OCI-LY1 (cell line): ENCODE data around the gene FN1.

Experiments
- H2AFZ ChIP-seq: fragments of 200-600 bp; sonication (generic), shearing (Covaris generic); 2 replicates; pipeline ENCODE4 v1.6.0; 2014; ENCODE audit warnings: antibody characterized with exemption, mild to moderate bottlenecking, low read length
- H3F3A ChIP-seq: fragments of 200-600 bp; sonication (generic), shearing (Covaris generic); 2 replicates; pipeline ENCODE4 v1.6.0; 2014; ENCODE audit warnings: mild to moderate bottlenecking, antibody characterized with exemption, low read length, moderate library complexity; ENCODE audit not compliant: insufficient read depth
- H3K27ac ChIP-seq: fragments of 200-600 bp; sonication (generic); 2 replicates; pipeline ENCODE4 v1.5.1; 2014; ENCODE audit warnings: low read length, mixed run types, mild to moderate bottlenecking, low read depth; ENCODE audit not compliant: poor library complexity, severe bottlenecking
- H3K27me3 ChIP-seq: fragments of 200-600 bp; sonication (generic); 2 replicates; pipeline ENCODE4 v1.6.0; 2014; ENCODE audit warnings: antibody characterized with exemption, mild to moderate bottlenecking, low read length, moderate library complexity; ENCODE audit not compliant: insufficient read depth
- H3K36me3 ChIP-seq: fragments of 200-600 bp; sonication (generic); 2 replicates; pipeline ENCODE4 v1.6.1; 2014; ENCODE audit warnings: mild to moderate bottlenecking, antibody characterized with exemption, low read length, moderate library complexity, mixed read lengths; ENCODE audit not compliant: insufficient read depth
- H3K4me1 ChIP-seq: fragments of 200-600 bp; sonication (generic); 2 replicates; pipeline ENCODE4 v1.5.1; 2014; ENCODE audit warnings: mild to moderate bottlenecking, low read length, moderate library complexity; ENCODE audit not compliant: insufficient read depth, severe bottlenecking
- H3K4me2 ChIP-seq: fragments of 200-600 bp; sonication (generic), shearing (Covaris generic); 2 replicates; pipeline ENCODE4 v1.6.1; 2014; ENCODE audit warnings: low read length
- H3K4me3 ChIP-seq: fragments of 200-600 bp; sonication (generic); 2 replicates; pipeline ENCODE4 v1.5.1; 2014; ENCODE audit warnings: low read length, low read depth, mild to moderate bottlenecking, mixed read lengths; ENCODE audit not compliant: poor library complexity, severe bottlenecking
- H3K79me2 ChIP-seq: fragments of 200-600 bp; shearing (Covaris generic); 2 replicates; pipeline ENCODE4 v1.6.1; 2016; ENCODE audit warnings: mixed run types, low read length, mixed read lengths; ENCODE audit not compliant: insufficient read depth
- H3K9ac ChIP-seq: fragments of 200-600 bp; sonication (generic), shearing (Covaris generic); 2 replicates; pipeline ENCODE4 v1.6.1; 2014; ENCODE audit warnings: mild to moderate bottlenecking, low read length, mixed read lengths
- H3K9me2 ChIP-seq: fragments of 200-600 bp; sonication (generic), shearing (Covaris generic); 2 replicates; pipeline ENCODE4 v1.6.1; 2014; ENCODE audit warnings: low read depth, mild to moderate bottlenecking, low read length, mixed read lengths
- H3K9me3 ChIP-seq: fragments of 200-600 bp; shearing (Covaris generic); 2 replicates; pipeline ENCODE4 v1.6.1; 2014; ENCODE audit warnings: low read length, mixed read lengths
- H4K20me1 ChIP-seq: fragments of 200-600 bp; sonication (generic), shearing (Covaris generic); 2 replicates; pipeline ENCODE4 v1.6.0; 2016; ENCODE audit warnings: mild to moderate bottlenecking, low read length; ENCODE audit not compliant: insufficient read depth
- CTCF ChIP-seq: fragments of 200-600 bp; sonication (generic), shearing (Covaris generic); IDR thresholded peaks from 2 replicates; pipeline ENCODE4 v1.5.1; 2017; ENCODE audit warnings: mild to moderate bottlenecking, antibody characterized with exemption, low read length, moderate library complexity, mixed read lengths
- EZH2 ChIP-seq: fragments of 200-600 bp; sonication (generic), shearing (Covaris generic); IDR thresholded peaks from 2 replicates; pipeline ENCODE4 v1.8.0; 2017; ENCODE audit warnings: borderline replicate concordance, mixed run types, mild to moderate bottlenecking, antibody characterized with exemption, low read length, moderate library complexity, mixed read lengths

Gene FN1

GRCh38 chr2:215320102-215320501, 115.8 kb downstream of the FN1 start:
- Histone ChIP-seq H3F3A (no peaks in the 10 kb centered on the region), H3K4me3 (no peak overlapping the region), H3K36me3 (peaks cover 95% of the 10 kb centered on the region), H3K9ac (no peak overlapping the region), H4K20me1 (peaks cover 4% of the 10 kb centered on the region; the same call in 1 of the 2 replicates), H3K4me2 (no peak overlapping the region), H3K27ac (no peak overlapping the region), H3K27me3 (no peaks in the 10 kb centered on the region), H3K9me3 (no peaks in the 10 kb centered on the region), H2AFZ (no peak overlapping the region), H3K4me1 (no peaks in the 10 kb centered on the region), H3K9me2 (no peaks in the 10 kb centered on the region), H3K79me2 (peaks cover 49% of the 10 kb centered on the region)
- TF ChIP-seq EZH2 = no peak
- no peak for TF ChIP-seq CTCF

- Histone ChIP-seq H3K4me3 (no peak overlapping the region), H2AFZ (no peak overlapping the region), H3K36me3 (peaks cover 95% of the 10 kb centered on the region), H3F3A (no peaks in the 10 kb centered on the region), H3K9me2 (no peaks in the 10 kb centered on the region), H3K9ac (no peak overlapping the region), H3K27ac (no peak overlapping the region), H4K20me1 (peaks cover 4% of the 10 kb centered on the region; the same call in 1 of the 2 replicates), H3K27me3 (no peaks in the 10 kb centered on the region), H3K9me3 (no peaks in the 10 kb centered on the region), H3K4me2 (no peak overlapping the region), H3K79me2 (peaks cover 43% of the 10 kb centered on the region), H3K4me1 (peaks cover 5% of the 10 kb centered on the region)
- no peak for TF ChIP-seq EZH2
- TF ChIP-seq CTCF = no peak
These were observed 116.4 kb downstream of the FN1 start for GRCh38 chr2:215319500-215319899.

- Histone ChIP-seq H3K4me2 (no peak overlapping the region), H3K9me3 (no peaks in the 10 kb centered on the region), H2AFZ (no peak overlapping the region), H3K79me2 (peaks cover 38% of the 10 kb centered on the region), H3F3A (no peaks in the 10 kb centered on the region), H3K27me3 (no peaks in the 10 kb centered on the region), H3K4me3 (no peak overlapping the region), H3K36me3 (peaks cover 84% of the 10 kb centered on the region), H3K4me1 (peaks cover 22% of the 10 kb centered on the region), H3K27ac (no peak overlapping the region), H3K9me2 (no peaks in the 10 kb centered on the region), H4K20me1 (no peaks in the 10 kb centered on the region), H3K9ac (no peak overlapping the region)
- no peak for TF ChIP-seq CTCF
- TF ChIP-seq EZH2 = no peak
These were observed 119.5 kb downstream of the FN1 start for GRCh38 chr2:215316336-215316735.
